Measurements from ENCODE around the gene CCDC110.
"Not testable (repeated sequence)": the region's sequence is repeated elsewhere in the genome, so short reads cannot be mapped to it uniquely, and the experiment has no call there.

CCDC110 gene

GRCh38 chr4:185471235-185472102 is at the start of gene CCDC110:
CCDC110 (minus strand) TSS chr4:185471733; CDS start chr4:185471683, 50 bp downstream.
- peak; percentile 60 to 79 for DNase-seq (ENCODE audit: low read depth in 2 of 2)

DNA sequence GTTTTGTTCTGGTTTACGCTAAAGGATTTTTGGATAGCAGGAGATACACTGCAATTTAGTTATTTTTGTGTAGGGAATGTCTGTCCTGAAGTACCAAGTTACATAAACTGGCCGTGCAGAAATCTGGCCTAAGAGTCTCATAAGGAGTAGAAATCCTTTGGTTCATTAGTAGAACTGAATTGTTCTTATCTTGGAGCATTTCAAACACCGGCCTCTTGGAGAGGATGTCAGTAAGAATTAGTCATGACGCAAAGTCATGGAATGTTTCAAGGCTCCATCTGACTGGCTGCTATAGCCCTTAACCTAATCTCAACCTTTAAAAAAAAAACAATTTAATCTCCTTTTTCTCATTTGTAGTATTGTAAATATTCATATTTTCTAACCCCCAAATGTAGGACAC is 48.6 kb upstream of the CCDC110 start:
- DNase-seq (ENCODE audit: low read depth in 2 of 2), result no peak

DNA sequence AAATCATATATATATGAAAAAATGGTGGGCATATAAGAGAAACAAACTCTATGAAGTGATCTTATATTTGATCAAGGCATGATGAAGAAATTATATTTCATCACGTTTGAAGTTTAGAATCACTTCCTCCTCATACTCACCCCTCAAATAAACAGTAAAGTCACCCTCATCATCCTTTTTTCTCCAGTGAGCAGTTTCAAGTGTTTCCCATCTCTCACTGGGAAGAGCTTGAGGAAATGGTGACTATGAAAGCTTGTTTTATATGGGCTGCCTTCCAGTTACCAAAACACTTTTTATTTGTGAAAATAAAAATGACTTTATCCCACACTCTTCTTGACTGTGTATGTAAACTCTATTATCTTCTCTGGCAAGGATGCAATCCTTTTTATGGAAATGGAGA is 47.0 kb upstream of the CCDC110 start:
- DNase-seq (ENCODE audit: low read depth in 2 of 2), result no peak

DNA sequence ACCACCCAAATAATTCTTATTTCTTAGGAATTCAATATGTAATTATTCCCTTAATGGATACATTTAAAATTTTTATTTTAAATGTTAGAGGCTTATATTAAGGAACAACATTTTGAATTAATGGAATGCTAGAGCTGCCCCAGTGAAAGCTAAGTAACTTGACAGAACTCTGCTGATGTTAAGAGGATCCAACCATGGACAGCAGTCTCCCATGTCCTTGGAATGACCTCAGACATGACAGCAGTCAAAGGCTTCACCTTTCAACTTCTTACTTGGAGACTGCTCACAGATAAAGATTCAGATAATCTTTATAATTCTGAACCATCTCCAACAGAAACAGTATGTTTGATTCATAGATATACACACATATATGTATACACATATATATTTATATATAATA is 46.5 kb upstream of the CCDC110 start:
- DNase-seq (ENCODE audit: low read depth in 2 of 2), result no peak

DNA sequence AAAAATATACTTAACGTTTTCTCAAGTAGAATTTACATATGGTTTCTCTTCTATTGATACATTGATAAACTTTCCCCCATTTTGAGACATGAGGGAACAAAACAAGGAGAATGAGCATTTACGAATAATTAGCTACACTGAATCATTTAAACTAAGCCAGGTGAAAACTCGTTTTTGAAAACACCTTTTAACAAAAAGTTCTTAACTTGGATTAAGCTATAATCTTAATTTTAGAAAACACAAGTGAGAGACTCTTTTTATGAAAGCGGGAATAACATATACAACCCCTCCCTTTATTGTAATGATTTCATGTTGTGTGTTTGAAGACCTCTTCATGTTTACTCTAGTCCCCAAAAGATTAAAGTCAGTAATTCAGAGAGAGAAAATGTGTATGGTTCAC is 43.7 kb upstream of the CCDC110 start:
- DNase-seq (ENCODE audit: low read depth in 2 of 2), result no peak

GRCh38 chr4:185514182-185514697 is 42.7 kb upstream of the CCDC110 start:
- DNase-seq (ENCODE audit: low read depth in 2 of 2), result no peak

GRCh38 chr4:185513489-185514181 is 42.1 kb upstream of the CCDC110 start:
- DNase-seq (ENCODE audit: low read depth in 2 of 2), result no peak

- no peak for DNase-seq (ENCODE audit: low read depth in 2 of 2)
These were observed 41.0 kb upstream of the CCDC110 start for GRCh38 chr4:185512516-185512915.

- not testable (repeated sequence) for DNase-seq (ENCODE audit: low read depth in 2 of 2)
These were observed 39.7 kb upstream of the CCDC110 start for GRCh38 chr4:185511243-185511642.

GRCh38 chr4:185510806-185511205 is 39.3 kb upstream of the CCDC110 start:
- DNase-seq (ENCODE audit: low read depth in 2 of 2), result no peak

GRCh38 chr4:185508181-185508580 is 36.6 kb upstream of the CCDC110 start:
- no peak for DNase-seq (ENCODE audit: low read depth in 2 of 2)

DNA sequence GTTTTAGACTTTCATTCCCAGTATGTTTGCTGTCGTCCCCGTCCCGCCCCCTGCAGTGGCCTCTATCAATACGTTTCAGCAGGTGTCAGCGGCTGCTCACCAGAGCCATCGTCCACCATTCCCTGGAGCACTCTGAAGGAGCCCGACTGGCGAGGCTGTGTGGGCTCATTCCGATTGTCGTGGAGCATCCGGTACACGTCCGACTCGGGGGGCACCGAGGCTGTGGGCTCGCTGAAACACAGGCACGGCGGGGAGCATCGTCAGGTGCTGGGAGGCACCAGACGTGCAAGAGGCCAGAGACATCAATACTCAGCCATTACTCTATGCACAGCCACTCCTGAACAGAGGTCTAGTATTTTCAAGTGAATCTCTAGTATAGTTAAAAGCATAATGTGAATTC is 34.9 kb upstream of the CCDC110 start:
- DNase-seq (ENCODE audit: low read depth in 2 of 2), result no peak

- DNase-seq (ENCODE audit: low read depth in 2 of 2), result no peak
These were observed 32.8 kb upstream of the CCDC110 start for GRCh38 chr4:185504098-185505047.

DNA sequence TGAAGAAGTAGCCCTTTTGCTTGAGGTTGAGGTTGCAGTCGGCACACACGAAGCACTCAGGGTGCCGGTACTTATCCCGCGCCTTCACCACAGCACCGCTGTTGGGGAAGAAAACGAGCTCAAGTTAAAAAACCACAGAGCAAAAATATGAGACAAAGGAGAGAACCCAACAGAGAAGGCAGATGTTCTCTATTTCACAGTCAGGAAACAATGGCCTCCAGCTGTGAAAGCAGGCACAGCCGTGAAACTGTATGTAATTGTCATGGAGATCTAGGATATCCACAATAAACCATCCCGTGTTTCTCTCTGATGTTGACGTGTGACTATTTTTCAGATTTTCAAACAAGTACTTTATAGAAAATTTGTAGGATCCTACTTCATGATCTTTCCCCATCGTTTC is 30.9 kb upstream of the CCDC110 start:
- no peak for DNase-seq (ENCODE audit: low read depth in 2 of 2)

GRCh38 chr4:185500576-185500975 is 29.0 kb upstream of the CCDC110 start:
- DNase-seq (ENCODE audit: low read depth in 2 of 2), result no peak

GRCh38 chr4:185500035-185500434 is 28.5 kb upstream of the CCDC110 start:
- no peak for DNase-seq (ENCODE audit: low read depth in 2 of 2)

DNA sequence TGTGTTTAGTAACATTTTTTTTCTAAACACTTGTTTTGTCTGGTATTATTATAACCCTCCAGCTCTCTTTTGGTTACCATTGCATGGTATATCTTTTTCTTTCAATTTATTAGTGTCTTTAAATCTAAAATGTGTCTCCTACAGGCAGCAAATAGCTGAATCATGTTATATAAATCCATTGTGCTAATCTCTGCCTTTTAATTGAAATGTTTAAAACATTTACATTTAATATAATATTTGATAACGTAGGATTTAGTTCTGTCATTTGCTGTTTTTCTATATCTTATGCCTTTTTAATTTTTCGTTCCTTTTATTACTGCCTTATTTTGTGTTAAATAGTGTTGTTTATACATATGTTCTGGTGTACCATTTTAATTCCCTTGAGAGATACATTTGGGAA is 17.1 kb upstream of the CCDC110 start:
- DNase-seq (ENCODE audit: low read depth in 2 of 2), result no peak

DNA sequence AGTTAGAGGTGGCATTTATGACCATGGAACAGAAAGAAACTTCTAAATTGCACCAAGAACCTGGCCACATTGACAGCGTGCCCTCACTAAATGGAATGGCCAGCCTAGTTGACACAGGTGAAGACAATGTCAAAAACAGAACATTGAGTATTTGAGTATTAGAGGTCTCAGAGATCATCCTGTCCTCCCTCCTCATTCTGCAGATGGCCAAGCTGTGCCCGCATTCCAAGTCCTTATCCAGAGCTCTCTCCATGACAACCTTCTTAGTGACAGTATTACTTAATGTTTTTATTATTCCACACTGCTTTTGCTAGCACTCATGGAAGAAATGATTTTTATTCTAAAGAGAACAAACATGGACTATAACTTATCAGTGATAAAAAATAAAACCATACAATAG is 9.9 kb upstream of the CCDC110 start:
- no peak for DNase-seq (ENCODE audit: low read depth in 2 of 2)

DNA sequence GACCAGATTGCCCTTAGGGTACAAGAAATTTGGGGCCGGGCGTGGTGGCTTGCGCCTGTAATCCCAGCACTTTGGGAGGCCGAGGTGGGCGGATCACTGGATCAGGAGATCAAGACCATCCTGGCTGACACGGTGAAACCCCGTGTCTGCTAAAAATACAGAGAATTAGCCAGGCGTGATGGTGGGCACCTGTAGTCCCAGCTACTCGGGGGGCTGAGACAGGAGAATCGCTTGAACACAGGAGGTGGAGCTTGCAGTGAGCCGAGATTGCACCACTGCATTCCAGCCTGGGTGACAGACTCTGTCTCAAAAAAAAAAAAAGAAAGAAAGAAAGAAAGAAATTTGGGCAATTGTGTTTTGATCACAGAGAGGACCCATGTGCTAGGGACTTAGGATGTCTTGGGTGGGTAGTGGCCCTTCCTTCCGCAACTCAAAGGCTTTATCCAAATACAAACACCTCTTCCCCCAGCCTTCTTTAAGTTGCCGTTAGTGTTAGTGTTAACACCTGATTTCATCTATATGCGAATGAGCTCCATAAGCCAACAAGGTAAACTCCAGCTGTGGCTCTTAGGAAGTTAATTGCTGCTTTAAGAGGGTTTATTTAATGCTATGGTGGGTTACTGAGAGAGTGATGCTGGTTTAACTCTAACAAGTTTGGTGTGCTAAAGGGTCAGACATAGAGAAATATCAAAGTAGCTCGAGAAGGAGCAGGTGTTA is 8.6 kb upstream of the CCDC110 start:
- DNase-seq (ENCODE audit: low read depth in 2 of 2), result no peak

DNA sequence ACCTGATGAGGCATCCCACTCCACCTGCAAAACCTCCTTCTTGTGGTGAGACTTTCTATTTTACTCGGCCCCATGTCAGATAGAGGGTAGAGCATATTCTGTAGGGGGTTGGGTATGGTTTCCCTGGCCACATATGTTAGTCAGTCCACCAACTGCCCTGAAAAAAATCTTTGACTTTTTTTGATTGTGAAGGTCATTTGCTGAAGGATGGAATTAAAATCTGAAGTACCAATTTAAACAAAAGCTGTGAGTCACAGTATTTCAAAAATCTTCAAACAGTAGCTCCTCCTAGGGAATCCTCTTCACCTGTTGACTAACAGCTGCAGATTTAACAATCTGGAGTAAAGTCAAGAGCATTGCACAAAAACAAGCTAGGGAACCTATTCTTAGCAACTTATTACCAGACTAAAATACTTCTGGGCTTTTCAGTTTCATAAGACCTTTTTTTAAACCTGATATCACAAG is 8.0 kb upstream of the CCDC110 start:
- no peak for DNase-seq (ENCODE audit: low read depth in 2 of 2)

GRCh38 chr4:185473247-185473646 is 1.7 kb upstream of the CCDC110 start:
- DNase-seq (ENCODE audit: low read depth in 2 of 2), result no peak
